Tibial artery (tissue), 4 donors: Measurements from ENCODE around the gene TACO1.

Experiments used
- DNase-seq, 2 donors: peaks; one replicate each; pipeline ENCODE4 v3.0.0-alpha.2; 2019
- H3K27ac ChIP-seq, 2 donors: fragments of 200-600 bp; sonication (generic) in 1 of 2; 1 replicate in 1 of 2; 2 replicates in 1 of 2; pipeline ENCODE4 v1.5.1; 2018 to 2019; ENCODE audit warnings: mild to moderate bottlenecking in 1 of 2
- H3K27me3 ChIP-seq, 2 donors: fragments of 200-600 bp; sonication (generic) in 1 of 2; one replicate each; pipeline versions ENCODE4 v1.5.1 to v1.6.0; 2016 to 2019
- H3K36me3 ChIP-seq, 3 donors: fragments of 200-600 bp; sonication (generic) in 2 of 3; one replicate each; pipeline ENCODE4 v1.5.1; 2016 to 2019; ENCODE audit warnings: mild to moderate bottlenecking in 2 of 3
- H3K4me1 ChIP-seq, 4 donors: fragments of 200-600 bp; sonication (generic) in 2 of 4; 1 replicate in 3 of 4; 2 replicates in 1 of 4; pipeline ENCODE4 v1.5.1; 2016 to 2019
- H3K4me3 ChIP-seq, 2 donors: fragments of 200-600 bp; sonication (generic) in 1 of 2; 1 replicate in 1 of 2; 2 replicates in 1 of 2; pipeline ENCODE4 v1.5.1; 2018 to 2019; ENCODE audit warnings: mild to moderate bottlenecking in 2 of 2
- H3K9me3 ChIP-seq, 3 donors: fragments of 200-600 bp; sonication (generic) in 1 of 3; one replicate each; pipeline ENCODE4 v1.5.1; 2016 to 2019
- intact Hi-C: fragments of 100-400 bp; cut with DNase I; formaldehyde crosslinking; loops from one replicate; pipeline ENCODE4 v1.15.0; 2023; ENCODE audit warnings: low total_unique reads
- TF ChIP-seq, protein P1 (sequence below), 2 experiments: fragments of 200-600 bp in 1 of 2; fragments of 450-650 bp in 1 of 2; IDR thresholded peaks; one replicate each; pipeline ENCODE4 v1.5.1; 2017 to 2019; ENCODE audit warnings: antibody characterized with exemption in 2 of 2, mild to moderate bottlenecking in 1 of 2, moderate library complexity in 1 of 2

TACO1 gene

GRCh38 chr17:63561819-63562218 lies 38.9 kb upstream of the TACO1 start:
- intact Hi-C loops: no loop called here
- no peak overlapping the region for H3K4me3 ChIP-seq
- H3K27me3 ChIP-seq: no peaks in the 10 kb centered on the region
- DNase-seq: no peak
- no peaks in the 10 kb centered on the region for H3K4me1 ChIP-seq
- TF ChIP-seq, protein P1, sequence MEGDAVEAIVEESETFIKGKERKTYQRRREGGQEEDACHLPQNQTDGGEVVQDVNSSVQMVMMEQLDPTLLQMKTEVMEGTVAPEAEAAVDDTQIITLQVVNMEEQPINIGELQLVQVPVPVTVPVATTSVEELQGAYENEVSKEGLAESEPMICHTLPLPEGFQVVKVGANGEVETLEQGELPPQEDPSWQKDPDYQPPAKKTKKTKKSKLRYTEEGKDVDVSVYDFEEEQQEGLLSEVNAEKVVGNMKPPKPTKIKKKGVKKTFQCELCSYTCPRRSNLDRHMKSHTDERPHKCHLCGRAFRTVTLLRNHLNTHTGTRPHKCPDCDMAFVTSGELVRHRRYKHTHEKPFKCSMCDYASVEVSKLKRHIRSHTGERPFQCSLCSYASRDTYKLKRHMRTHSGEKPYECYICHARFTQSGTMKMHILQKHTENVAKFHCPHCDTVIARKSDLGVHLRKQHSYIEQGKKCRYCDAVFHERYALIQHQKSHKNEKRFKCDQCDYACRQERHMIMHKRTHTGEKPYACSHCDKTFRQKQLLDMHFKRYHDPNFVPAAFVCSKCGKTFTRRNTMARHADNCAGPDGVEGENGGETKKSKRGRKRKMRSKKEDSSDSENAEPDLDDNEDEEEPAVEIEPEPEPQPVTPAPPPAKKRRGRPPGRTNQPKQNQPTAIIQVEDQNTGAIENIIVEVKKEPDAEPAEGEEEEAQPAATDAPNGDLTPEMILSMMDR (IDR thresholded peaks at IDR 0.05): no peak
- no peaks in the 10 kb centered on the region for H3K9me3 ChIP-seq
- no peaks in the 10 kb centered on the region for H3K36me3 ChIP-seq
- no peak overlapping the region for H3K27ac ChIP-seq

- DNase-seq: no peak
- Histone ChIP-seq H3K4me3 (no peak overlapping the region), H3K27ac (no peak overlapping the region), H3K4me1 (no peaks in the 10 kb centered on the region), H3K36me3 (no peaks in the 10 kb centered on the region), H3K27me3 (no peaks in the 10 kb centered on the region), H3K9me3 (no peaks in the 10 kb centered on the region)
- TF ChIP-seq, protein P1 (IDR thresholded peaks at IDR 0.05): no peak
- intact Hi-C loops: no loop called here
These were observed 37.4 kb upstream of the TACO1 start for GRCh38 chr17:63563339-63563738.

GRCh38 chr17:63564562-63564961 lies 36.1 kb upstream of the TACO1 start:
- TF ChIP-seq, protein P1 (IDR thresholded peaks at IDR 0.05): no peak
- no peak for DNase-seq
- H3K27ac ChIP-seq: no peak overlapping the region
- H3K36me3 ChIP-seq: no peaks in the 10 kb centered on the region
- no peaks in the 10 kb centered on the region for H3K27me3 ChIP-seq
- H3K4me3 ChIP-seq: no peak overlapping the region
- H3K4me1 ChIP-seq: no peaks in the 10 kb centered on the region
- no peaks in the 10 kb centered on the region for H3K9me3 ChIP-seq
- intact Hi-C loops: no loop called here

GRCh38 chr17:63567229-63567628 lies 33.5 kb upstream of the TACO1 start:
- no peaks in the 10 kb centered on the region for H3K36me3 ChIP-seq
- no peaks in the 10 kb centered on the region for H3K9me3 ChIP-seq
- intact Hi-C loops: no loop called here
- H3K4me3 ChIP-seq: no peak overlapping the region
- TF ChIP-seq, protein P1 (IDR thresholded peaks at IDR 0.05): no peak
- no peak overlapping the region for H3K27ac ChIP-seq
- H3K27me3 ChIP-seq: no peaks in the 10 kb centered on the region
- no peak for DNase-seq
- H3K4me1 ChIP-seq: no peaks in the 10 kb centered on the region

DNA sequence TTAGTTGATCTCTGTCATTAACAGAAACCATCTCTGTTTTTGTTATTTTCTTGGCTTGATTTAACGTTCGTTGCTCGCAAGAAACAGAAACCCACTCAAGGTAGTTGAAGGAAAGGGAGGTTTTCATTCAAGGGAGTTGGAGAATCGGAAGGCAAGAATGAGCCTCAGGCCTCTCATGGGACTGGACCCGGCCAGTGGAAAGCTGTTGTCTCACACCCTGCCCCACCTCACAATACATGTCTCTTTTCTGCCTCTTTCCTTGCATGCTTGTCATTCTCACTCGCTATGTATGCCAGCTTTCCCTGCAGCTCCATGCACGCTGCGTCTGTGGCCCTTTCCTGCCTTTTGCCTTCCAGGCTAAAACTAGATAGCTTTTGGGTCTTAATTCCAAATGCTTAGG lies 32.1 kb upstream of the TACO1 start:
- DNase-seq: no peak
- TF ChIP-seq, protein P1 (IDR thresholded peaks at IDR 0.05): no peak
- Histone ChIP-seq H3K9me3 (no peaks in the 10 kb centered on the region), H3K27me3 (no peaks in the 10 kb centered on the region), H3K27ac (no peak overlapping the region), H3K4me1 (no peaks in the 10 kb centered on the region), H3K4me3 (no peak overlapping the region), H3K36me3 (no peaks in the 10 kb centered on the region)
- intact Hi-C loops: no loop called here

DNA sequence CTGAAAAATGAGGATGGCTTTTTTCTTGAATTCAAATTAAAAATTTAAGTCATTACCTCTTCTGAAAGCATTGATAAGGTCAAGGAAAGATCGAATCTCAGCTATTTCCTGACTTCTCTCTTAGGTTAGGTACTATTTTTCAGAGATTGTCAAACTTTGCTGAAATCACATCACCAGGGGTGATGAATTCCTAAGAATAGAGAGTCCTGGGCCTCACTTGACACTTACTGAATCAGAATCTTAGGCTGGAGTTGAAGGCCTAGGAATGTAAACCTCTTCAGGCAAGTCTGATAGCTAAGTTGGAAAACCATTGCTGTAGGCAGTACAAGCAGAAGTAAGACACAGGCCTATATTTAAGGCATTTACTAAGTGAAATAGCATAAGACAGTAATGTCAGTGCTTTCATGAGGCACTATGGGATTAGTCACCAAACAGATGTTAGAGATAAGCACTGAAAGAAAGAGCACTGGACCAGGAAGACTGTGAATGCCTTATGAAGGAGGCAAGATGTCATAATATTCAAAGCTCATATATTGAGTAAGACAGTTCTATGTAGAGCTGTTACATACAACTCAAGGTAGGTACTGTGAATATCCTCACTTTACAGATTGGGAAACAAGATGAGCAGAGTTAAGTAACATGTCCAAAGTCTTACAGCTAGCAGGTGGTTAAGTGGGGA lies 28.9 kb upstream of the TACO1 start:
- DNase-seq: no peak
- Histone ChIP-seq H3K9me3 (no peaks in the 10 kb centered on the region), H3K27me3 (no peaks in the 10 kb centered on the region), H3K4me3 (no peak overlapping the region), H3K36me3 (no peaks in the 10 kb centered on the region), H3K27ac (no peak overlapping the region), H3K4me1 (no peaks in the 10 kb centered on the region)
- intact Hi-C loops: no loop called here
- TF ChIP-seq, protein P1 (IDR thresholded peaks at IDR 0.05): no peak
